HG02885 (cell line): ENCODE data around the gene KANK3.
"Not testable (repeated sequence)": the region's sequence is repeated elsewhere in the genome, so short reads cannot be mapped to it uniquely, and the experiment has no call there.

ENCODE experiments used
- ATAC-seq: cut with Tn5 transposase; IDR thresholded peaks from one replicate; pipeline ENCODE4 v1.9.1; 2021; ENCODE audit warnings: mild to moderate bottlenecking; ENCODE audit not compliant: unreplicated experiment, poor library complexity

The KANK3 gene

DNA sequence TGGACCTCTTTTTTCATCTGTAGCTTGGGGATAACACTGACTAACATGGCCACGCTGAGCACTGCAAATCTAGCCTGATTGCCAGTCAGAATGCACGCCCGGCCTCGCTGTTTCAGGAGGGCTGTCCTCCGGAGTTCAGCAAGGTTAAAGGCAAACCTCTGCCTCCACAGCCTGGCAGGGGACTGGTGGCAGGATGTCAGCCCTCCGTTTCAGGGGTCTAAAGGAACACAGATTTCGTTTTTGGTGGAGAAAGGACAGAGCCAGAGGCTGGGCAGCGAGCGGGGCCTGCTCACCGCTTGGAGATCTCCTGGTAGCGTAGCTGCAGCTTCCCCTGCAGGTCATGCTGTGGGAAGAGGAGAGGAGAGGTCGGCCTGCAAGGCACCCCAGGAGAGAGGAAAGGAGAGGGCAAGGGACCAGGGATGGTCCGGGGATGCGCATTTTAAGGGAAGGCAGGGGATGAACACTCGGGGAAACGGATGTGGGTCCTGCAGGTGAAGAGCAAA, 22.4 kb downstream of the KANK3 start:
- ATAC-seq, result peak; percentile 26

DNA sequence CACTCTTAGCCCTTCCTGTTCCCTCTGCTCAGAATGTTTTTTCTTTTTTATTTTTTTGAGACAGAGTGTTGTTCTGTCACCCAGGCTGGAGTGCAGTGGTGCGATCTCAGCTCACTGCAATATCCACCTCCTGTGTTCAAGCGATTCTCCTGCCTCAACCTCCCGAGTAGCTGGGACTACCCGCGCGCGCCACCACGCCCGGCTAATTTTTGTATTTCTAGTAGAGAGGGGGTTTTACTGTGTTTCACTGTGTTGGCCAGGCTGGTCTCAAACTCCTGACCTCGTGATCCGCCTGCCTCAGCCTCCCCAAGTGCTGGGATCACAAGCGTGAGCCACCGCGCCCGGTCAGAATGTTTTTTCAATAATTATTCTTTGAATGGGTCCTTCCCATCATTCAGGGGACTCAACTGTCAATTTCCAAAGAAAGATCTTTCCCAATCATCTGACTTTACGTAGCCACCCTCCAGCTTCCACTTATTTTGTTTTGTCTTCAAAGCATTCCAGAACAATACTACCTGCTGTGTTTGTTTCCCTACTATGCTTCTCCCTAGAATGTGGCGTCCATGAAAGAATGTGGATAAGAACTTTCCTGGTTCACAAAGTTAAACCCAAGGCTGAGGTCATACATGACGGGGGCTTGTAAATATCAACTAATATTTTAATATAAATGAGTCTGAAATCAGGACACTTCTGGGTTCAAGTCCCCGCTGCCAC, 23.1 kb downstream of the KANK3 start:
- no peak for ATAC-seq

DNA sequence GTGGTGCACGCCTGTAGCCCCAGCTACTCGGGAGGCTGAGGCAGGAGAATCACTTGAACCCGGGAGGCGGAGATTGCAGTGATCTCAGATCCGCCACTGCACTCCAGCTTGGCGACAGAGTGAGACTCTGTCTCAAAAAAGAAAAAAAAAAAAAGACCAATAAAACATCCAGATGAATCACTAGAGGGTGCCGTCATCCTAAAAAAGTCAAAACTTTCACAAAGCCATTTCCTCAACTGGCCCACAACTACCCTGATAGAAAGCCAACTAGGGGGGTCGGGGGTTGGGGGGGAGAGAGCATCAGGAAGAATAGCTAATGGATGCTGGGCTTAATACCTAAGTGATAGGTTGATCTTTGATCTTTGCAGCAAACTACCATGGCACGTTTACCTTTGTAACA, 24.2 kb downstream of the KANK3 start:
- not testable (repeated sequence) for ATAC-seq

DNA sequence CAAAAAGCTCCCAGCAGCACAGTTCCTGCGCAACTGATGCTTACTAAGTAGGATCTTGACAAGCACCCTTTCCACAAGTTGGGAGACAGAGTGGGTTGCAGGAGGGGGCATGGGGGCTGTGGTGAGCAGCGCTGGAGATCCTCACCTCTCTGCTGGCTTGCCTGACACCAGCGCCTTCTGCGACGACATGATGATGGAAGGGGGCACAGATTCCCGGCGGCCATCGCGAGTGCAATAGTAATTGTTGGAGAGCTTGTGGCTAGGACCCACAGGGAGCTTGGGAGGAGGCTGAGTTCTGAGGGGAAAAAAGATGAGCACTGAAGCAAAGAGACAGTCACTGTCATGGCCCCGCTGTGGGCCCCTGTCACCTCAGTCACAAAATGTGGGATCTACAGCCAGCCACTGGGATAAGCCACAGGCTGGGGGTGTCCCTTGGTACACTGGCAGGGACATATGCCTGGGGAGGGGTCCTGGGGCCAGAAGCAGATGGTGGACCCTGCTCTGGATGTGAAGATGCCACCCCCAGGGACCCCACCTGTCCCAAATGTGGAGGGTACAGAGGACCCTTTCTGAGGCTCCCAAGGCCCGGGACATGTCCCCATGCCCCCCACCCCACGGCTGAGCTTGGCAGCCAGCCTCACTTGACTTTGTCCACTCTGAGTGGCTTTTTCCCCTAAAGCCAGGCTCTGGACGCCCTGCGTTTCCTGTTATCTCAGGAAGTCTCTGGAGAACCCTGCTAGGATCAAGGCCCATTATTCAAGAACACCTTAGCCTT, 26.5 kb downstream of the KANK3 start:
- no peak for ATAC-seq

DNA sequence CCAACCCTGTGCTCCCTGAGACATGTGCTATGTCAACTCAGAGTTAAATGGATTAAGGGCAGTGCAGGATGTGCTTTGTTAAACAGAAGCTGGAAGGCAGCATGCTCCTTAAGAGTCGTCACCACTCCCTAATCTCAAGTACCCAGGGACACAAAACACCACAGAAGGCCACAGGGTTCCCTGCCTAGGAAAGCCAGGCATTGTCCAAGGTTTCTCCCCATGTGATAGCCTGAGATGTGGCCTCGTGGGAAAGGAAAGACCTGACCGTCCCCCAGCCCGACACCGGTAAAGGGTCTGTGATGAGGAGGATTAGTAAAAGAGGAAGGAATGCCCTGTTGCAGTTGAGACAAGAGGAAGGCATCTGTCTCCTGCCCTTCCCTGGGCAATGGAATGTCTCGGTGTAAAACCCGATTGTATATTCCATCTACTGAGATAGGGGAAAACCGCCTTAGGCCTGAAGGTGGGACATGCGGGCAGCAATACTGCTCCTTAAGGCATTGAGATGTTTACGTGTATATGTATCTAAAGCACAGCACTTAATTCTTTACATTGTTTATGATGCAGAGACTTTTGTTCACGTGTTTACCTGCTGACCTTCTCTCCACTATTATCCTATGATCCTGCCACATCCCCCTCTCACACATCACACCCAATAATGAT, 28.0 kb downstream of the KANK3 start:
- not testable (repeated sequence) for ATAC-seq

DNA sequence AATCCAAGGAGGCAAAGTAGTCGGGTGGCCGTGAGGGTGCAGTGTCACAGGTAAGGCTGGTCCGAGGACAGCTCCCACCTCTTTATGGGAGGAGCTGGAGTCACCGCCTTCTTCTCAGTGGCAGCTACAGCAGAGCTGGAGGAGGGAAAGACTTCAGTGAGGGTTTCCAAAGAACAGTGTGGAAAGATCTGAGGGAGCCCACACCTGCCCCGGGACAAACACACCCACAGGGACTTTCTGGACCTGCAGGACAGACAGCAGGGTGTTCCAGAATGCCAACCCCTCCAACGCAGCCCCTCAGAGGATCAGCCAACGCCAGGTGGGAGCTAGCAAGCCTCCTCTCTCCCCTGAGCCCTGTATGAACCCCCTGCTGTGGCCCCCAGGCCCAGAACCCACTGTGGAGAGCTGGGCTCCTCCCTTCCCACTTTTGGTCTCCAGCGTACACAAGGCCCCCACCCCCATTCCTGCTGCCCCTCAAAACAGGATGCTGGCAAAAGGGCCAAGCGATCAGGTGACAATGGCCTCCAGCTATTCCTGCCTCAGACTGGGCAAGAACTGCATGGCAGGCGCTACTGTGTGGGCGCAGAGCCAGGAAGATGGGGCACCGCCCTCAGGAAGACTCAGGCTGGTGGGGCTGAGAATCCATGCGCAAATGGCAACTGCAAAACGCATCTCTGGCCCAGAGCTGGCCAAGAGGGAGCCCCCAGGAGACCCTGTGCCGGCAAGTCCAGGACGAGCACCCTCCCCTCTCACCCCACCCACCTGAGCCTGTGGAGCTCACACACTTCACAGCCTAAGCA, 31.4 kb downstream of the KANK3 start:
- ATAC-seq, result no peak

DNA sequence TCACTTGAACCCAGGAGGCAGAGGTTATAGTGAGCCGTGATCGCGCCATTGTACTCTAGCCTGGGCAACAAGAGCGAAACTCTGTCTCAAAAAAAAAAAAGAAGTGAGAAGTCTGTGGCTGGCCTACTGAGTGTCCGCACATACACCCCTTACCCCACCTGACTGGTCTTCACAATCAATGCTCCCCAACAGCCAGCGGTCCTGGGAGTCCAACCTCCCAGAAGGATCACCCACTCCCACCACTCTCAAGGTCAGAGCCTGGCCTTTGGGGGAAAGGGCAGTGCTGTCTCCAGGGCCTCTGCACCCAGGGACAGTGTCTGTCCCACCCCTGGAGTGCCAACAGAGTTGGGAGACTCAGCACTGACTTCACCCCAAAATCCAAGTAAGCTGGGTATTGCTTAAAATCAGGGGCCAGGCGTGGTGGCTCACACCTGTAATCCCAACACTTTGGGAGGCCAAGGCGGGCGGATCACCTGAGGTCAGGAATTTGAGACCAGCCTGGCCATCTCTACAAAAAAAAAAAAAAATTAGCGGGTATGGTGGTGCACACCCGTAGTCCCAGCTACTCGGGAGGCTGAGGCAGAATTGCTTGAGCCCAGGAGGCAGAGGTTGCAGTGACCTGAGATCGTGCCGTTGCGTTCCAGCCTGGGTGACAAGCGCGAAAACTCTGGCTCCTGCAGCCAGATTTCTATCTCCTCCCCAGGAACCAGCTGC, 32.6 kb downstream of the KANK3 start:
- no peak for ATAC-seq

DNA sequence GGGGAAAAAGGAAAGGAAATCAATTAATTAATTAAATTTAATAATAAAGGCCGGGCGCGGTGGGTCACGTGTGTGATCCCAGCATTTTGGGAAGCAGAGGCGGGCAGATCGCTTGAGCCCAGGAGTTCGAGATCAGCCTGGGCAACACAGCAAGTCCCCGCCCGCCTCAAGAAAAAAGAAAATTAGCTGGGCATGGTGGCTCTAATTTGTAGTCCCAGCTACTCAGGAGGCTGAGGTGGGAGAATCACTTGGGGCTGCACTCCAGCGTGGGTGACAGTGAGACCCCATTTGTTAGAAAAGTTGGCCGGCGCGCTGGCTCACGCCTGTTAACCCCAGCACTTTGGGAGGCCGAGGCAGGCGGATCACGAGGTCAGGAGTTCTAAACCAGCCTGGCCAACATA, 34.2 kb downstream of the KANK3 start:
- ATAC-seq, result no peak

DNA sequence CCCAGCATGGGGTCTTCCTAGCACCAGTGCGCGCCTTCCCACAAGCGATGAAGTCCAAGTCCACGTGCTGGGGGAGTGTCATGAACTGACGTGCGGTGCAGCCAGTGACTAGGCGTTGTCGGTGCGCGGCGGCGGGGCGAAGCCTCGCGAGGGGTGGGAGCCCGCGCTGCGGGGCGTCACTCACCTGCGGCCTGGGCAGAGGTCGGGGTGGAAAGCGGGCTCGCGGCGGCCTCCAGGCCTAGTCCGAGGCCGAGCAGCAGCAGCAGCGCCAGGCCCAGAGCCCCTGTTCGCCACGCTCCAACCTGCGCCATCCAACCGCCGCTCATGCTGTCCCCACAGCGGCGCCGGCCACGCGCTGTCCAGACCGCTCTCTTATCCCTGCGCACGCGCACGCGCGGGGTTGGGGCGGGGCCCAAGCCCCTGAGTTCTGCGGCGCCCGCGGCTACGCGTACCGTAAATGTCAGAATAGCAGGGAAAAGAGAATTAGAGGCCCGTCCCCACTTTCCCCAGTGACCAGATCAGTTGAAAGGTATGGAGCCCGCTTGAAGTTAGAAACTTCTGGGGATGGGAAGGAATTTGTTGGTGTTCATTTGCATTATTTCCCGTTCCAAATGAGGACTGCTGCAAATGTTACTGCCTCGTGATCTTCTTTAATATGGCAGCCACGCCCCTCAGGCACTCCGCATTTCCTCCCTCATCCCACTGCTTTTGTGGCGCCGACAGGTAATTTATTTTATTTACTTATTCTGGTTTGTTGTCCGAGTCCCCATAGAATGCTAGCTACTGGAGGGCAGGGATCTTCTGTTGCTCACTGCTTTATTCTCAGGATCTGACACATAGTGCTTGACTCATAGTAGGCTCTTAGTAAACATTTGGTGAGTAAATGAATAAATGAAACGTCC, 34.8 kb downstream of the KANK3 start, which contains the start of gene CD320:
Gene CD320, minus strand, starts transcription at position 394 of the 902 bp plus-strand sequence. Its CDS starts 68 bp downstream, at position 326.
- ATAC-seq, result peak; percentile 79

DNA sequence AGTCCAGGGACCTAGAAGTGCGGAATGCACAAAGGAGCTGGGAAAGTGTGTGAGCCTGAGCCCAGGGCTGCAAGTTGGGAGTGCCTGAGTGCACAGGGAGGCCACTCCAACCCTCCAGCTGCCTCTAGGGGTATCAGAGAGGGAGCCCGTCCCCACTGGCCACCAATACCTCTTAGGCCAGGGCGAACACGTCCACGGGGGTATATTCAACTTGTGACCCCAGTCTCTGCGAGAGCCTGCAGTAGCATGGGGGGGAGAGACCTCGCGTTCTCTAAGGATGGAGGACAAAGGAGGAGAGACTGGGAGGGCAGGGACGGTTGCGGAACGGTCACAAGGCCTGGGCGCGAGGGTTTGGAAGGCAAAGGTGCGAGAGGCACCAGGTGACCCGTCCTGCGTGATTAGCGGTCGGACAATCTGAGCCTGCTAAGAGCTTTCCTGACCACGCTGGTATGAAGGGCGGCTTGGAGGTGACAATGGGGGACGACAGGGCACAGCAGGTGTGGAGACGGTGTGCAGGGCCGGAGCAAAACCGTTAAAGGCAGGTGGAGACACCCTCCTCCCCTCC, 35.6 kb downstream of the KANK3 start:
- no peak for ATAC-seq

DNA sequence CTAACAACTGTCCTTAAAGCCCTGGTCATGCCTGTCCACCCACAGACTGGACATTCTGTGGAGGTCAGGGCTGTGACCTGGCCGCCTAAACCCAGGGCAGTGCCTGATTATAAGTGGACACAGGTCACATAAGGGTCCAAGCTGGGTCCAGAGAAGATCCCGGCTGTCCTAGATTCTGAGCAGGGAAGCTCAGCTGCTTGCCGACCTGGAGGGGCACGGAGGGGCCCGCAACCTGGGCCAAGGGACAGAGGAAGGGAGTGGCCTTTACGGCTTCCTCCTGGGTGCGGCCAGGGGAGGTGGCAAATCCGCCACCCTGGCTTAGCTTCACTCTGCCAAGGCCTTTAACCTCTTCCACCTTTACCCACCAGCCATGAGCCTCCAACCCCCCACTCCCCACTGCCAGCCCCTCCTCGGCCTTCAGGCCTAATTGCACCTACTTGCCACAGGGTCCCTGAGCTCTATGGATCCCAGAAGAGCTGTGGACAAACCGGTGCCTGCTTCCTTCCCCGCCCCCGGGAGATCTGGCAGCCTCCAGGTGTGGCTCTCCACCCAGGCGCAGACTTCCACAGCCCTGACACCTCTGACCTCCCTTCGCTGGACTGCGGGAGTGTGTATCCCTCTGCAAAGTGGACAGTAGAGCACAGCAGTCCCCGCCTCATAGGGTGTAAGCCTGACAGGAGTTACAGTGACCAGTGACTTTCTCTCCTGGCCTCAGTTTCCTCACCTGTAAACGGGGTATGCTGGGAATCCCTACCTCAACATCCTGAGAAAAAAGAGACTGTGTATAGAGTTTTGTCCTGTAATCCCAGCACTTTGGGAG, 36.6 kb downstream of the KANK3 start:
- no peak for ATAC-seq

DNA sequence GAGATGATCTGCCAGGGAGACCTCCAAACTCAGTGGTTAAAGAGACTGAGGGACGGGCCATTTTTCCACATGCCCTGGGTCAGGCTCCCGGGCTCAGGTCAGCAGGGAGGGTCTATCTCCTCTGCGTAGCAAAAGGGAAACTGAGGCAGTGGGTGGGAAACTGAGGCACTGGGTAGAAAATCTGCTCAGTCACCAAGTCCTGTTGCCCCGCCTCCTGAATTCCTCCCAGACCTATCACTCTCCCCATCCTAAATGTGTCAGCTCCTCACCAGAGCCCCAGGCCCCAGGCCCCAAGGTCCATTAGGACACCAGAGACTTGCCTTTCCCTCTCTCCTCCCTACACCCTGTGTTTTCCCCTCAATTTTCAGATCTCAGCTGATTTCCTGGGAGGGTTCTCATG, 37.3 kb downstream of the KANK3 start:
- ATAC-seq, result no peak

DNA sequence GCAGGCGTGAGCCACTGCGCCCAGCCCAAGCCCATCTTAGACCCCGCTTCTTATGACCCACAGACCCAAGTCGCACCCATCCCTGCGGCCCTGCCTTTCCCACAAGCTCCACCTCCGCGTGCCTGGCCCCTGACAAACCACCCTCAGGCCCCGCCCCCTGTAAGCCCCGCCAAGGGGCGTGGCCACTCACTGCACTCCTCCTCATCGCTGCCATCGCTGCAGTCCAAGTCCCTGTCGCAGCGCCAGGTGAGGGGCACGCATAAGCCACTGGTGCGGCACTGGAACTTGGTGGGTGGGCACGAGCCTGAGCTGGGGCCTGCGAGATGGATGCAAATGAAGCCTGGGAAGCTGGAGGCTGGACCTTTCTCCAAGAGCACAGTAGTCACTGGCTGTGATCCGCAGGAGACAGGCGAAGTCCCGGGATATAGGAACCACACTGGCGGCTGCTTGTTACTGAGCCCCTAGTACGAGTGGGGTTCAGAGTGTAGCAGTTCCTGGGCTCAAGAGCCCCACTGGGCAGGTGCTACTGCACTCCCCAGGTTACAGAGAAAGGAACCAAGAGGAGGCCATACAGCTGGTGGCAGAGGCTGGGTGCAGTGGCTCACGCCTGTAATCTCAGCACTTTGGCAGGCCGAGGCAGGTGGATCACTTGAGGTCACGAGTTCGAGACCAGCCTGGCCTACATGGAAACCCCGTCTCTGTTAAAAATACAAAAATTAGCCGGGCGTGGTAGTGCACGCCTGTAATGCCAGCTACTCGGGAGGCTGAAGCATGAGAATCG, 38.0 kb downstream of the KANK3 start:
- no peak for ATAC-seq

DNA sequence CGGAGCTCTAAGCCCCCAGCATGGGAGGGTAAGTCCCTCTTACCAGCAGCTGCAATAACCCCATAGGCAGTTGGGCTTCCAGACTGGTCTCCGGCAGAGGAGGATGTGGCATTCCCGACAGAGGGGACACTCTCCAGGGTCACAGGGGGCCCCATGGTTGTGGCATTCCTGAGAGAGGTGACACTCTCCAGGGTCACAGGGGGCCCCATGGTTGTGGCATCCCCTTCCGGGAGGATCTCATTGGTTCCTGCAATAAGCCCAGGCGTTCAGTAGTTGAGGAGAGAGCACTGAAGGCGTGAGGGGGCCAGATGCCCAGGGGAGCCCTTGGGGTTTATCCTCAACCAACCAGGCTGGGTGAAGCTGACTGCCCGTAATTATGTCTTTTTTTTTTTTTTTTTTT, 40.3 kb downstream of the KANK3 start:
- ATAC-seq, result no peak

DNA sequence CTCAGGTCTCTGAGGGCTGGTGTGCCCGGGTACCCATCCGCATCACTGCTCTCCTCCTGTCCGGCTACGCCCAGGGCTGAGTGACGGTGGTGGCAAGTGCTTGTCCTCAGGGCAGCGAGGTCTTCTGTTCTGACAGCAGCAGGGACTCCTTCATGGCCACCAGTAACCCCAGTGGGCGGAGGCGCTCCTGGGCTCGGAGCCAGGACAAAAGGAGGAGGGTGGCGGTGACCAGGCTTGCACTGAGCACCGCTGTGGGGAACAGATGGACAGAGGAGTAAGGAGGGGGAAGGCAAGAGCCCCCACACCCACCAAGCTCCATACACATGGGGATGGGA, 40.7 kb downstream of the KANK3 start:
- ATAC-seq, result no peak

DNA sequence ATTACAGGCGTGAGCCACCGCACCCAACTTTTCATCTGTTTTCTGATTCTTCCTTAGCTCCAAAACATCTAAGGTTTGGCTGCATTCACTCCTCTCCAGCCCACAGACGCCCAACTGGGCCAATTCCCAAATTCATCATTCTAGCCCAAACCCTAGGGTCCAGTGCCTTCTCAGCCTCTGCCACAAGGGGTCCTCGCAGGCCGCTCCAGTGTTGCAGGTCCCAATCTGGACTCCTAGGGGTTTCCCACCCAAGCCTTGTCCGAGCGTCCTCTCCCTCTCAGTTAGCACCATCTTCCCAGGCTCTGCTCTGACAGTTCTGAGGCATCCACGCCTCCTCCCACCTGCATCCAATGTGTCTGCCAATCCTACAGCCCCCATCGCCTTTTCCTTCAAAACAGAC, 51.7 kb downstream of the KANK3 start:
- ATAC-seq, result not testable (repeated sequence)

DNA sequence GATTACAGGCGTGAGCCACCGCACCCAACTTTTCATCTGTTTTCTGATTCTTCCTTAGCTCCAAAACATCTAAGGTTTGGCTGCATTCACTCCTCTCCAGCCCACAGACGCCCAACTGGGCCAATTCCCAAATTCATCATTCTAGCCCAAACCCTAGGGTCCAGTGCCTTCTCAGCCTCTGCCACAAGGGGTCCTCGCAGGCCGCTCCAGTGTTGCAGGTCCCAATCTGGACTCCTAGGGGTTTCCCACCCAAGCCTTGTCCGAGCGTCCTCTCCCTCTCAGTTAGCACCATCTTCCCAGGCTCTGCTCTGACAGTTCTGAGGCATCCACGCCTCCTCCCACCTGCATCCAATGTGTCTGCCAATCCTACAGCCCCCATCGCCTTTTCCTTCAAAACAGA, 66.6 kb downstream of the KANK3 start:
- not testable (repeated sequence) for ATAC-seq
